Measurements from ENCODE around the gene CD209. TPM values are rescaled to one million over a fixed set of nuclear protein-coding genes. Genes with fewer than 3 reads are reported as not detected.
A peak's percentile ranks its signal among the peaks of the same experiment; 100 is the strongest.

Gene CD209
- total RNA-seq, 1 experiment from 2014 or later: not detected

- Histone ChIP-seq H3K36me3 (ENCODE audit: low read depth, low read length) (no peaks in the 10 kb centered on the region), H3K27me3 (ENCODE audit: low read length) (peaks cover 53% of the 10 kb centered on the region), H3K9me3 (ENCODE audit: low read length) (no peaks in the 10 kb centered on the region), H3K9ac (ENCODE audit: low read length) (no peak overlapping the region), H3K27ac (ENCODE audit: low read length) (no peak overlapping the region), H3F3A (ENCODE audit: low read length, unreplicated experiment) (no peaks in the 10 kb centered on the region), H4K20me1 (ENCODE audit: low read length) (no peaks in the 10 kb centered on the region), H3K4me3 (ENCODE audit: low read length) (no peak overlapping the region), H3K9me2 (replicated peaks; ENCODE audit: low read length) (no peaks in the 10 kb centered on the region), H3K4me2 (ENCODE audit: low read length) (no peak overlapping the region), H2AFZ (ENCODE audit: low read length) (no peak overlapping the region), H3K79me2 (ENCODE audit: low read length) (no peaks in the 10 kb centered on the region), H3K4me1 (ENCODE audit: insufficient read depth, low read length) (no peaks in the 10 kb centered on the region)
- intact Hi-C loops (cut with micrococcal nuclease): no loop called here
- ATAC-seq (no peak), DNase-seq (no peak)
- no TSS peak for BruUV-seq (replicated peaks)
- POLR2A ChIA-PET (ENCODE audit: unreplicated experiment): no interaction called here
- TF ChIP-seq, protein P1, sequence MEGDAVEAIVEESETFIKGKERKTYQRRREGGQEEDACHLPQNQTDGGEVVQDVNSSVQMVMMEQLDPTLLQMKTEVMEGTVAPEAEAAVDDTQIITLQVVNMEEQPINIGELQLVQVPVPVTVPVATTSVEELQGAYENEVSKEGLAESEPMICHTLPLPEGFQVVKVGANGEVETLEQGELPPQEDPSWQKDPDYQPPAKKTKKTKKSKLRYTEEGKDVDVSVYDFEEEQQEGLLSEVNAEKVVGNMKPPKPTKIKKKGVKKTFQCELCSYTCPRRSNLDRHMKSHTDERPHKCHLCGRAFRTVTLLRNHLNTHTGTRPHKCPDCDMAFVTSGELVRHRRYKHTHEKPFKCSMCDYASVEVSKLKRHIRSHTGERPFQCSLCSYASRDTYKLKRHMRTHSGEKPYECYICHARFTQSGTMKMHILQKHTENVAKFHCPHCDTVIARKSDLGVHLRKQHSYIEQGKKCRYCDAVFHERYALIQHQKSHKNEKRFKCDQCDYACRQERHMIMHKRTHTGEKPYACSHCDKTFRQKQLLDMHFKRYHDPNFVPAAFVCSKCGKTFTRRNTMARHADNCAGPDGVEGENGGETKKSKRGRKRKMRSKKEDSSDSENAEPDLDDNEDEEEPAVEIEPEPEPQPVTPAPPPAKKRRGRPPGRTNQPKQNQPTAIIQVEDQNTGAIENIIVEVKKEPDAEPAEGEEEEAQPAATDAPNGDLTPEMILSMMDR (conservative IDR thresholded peaks at IDR 0.05; ENCODE audit: low read depth, low read length): no peak
- no peak for TF ChIP-seq EZH2 (IDR thresholded peaks at IDR 0.05; ENCODE audit: low read length, unreplicated experiment)
- no peak for TF ChIP-seq EZH2phosphoT487 (IDR thresholded peaks at IDR 0.05; ENCODE audit: borderline replicate concordance, low read length)
- CTCF ChIA-PET: no interaction called here
These were observed 14.0 kb downstream of the CD209 start for GRCh38 chr19:7733376-7733775.

DNA sequence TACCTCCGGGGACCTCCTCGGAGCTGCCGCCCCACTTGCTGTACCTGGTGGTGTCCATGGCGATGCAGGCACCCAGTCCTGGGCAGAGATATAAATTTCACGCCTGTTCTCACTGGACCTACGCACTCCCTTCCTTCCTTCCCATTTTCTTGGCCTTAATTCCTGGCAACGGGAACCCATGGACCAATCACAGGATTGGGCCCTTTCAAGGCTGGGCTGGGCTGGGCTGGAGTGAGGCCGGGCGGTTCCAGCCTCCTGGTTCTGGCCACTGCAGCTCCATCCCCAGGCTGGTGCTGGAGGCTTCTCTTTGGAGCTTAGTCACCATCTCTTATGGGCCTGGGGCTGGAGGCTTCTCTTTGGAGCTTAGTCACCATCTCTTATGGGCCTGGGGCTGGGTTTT lies 15.3 kb downstream of the CD209 start, which contains the start of gene CLEC4G:
Gene CLEC4G, minus strand, starts transcription at position 66 of the 400 bp plus-strand sequence. Its CDS starts 8 bp downstream, at position 58.
- no peaks in the 10 kb centered on the region for H3K9me3 ChIP-seq (ENCODE audit: low read length)
- DNase-seq (no peak), ATAC-seq (peak; percentile 40; the same call in 1 of the 2 replicates)
- no peak within 1 kb of the TSS for H3K4me2 ChIP-seq (ENCODE audit: low read length)
- no peak within 1 kb of the TSS for H2AFZ ChIP-seq (ENCODE audit: low read length)
- no TSS peak for BruUV-seq (replicated peaks)
- H3K9ac ChIP-seq (ENCODE audit: low read length): no peak within 1 kb of the TSS
- no peaks in the 10 kb centered on the region for H3F3A ChIP-seq (ENCODE audit: low read length, unreplicated experiment)
- H3K36me3 ChIP-seq (ENCODE audit: low read depth, low read length): no peaks in the 10 kb centered on the region
- ChIA-PET POLR2A (ENCODE audit: unreplicated experiment) (no interaction called here), CTCF (no interaction called here)
- H3K27ac ChIP-seq (ENCODE audit: low read length): no peak within 1 kb of the TSS
- no peaks in the 10 kb centered on the region for H4K20me1 ChIP-seq (ENCODE audit: low read length)
- no peak within 1 kb of the TSS for H3K4me3 ChIP-seq (ENCODE audit: low read length)
- peaks cover 58% of the 10 kb centered on the region for H3K27me3 ChIP-seq (ENCODE audit: low read length)
- TF ChIP-seq, protein P1 (conservative IDR thresholded peaks at IDR 0.05; ENCODE audit: low read depth, low read length): no peak
- H3K4me1 ChIP-seq (ENCODE audit: insufficient read depth, low read length): no peaks in the 10 kb centered on the region
- no peaks in the 10 kb centered on the region for H3K9me2 ChIP-seq (replicated peaks; ENCODE audit: low read length)
- H3K79me2 ChIP-seq (ENCODE audit: low read length): no peaks in the 10 kb centered on the region
- intact Hi-C loops (cut with micrococcal nuclease): no loop called here

GRCh38 chr19:7731615-7732014 lies 15.7 kb downstream of the CD209 start:
- intact Hi-C loops (cut with micrococcal nuclease): no loop called here
- Histone ChIP-seq H3K9me3 (ENCODE audit: low read length) (no peaks in the 10 kb centered on the region), H3K9me2 (replicated peaks; ENCODE audit: low read length) (no peaks in the 10 kb centered on the region), H3K9ac (ENCODE audit: low read length) (no peak overlapping the region), H3K4me2 (ENCODE audit: low read length) (no peak overlapping the region), H2AFZ (ENCODE audit: low read length) (no peak overlapping the region), H3K4me1 (ENCODE audit: insufficient read depth, low read length) (no peaks in the 10 kb centered on the region), H4K20me1 (ENCODE audit: low read length) (no peaks in the 10 kb centered on the region), H3K79me2 (ENCODE audit: low read length) (no peaks in the 10 kb centered on the region), H3K4me3 (ENCODE audit: low read length) (no peak overlapping the region), H3K36me3 (ENCODE audit: low read depth, low read length) (no peaks in the 10 kb centered on the region), H3F3A (ENCODE audit: low read length, unreplicated experiment) (no peaks in the 10 kb centered on the region), H3K27ac (ENCODE audit: low read length) (no peak overlapping the region), H3K27me3 (ENCODE audit: low read length) (peaks cover 57% of the 10 kb centered on the region)
- ChIA-PET POLR2A (ENCODE audit: unreplicated experiment) (no interaction called here), CTCF (no interaction called here)
- no TSS peak for BruUV-seq (replicated peaks)
- DNase-seq (no peak), ATAC-seq (no peak)
- TF ChIP-seq, protein P1 (conservative IDR thresholded peaks at IDR 0.05; ENCODE audit: low read depth, low read length): no peak
- TF ChIP-seq EZH2 (IDR thresholded peaks at IDR 0.05; ENCODE audit: low read length, unreplicated experiment) (no peak), EZH2phosphoT487 (IDR thresholded peaks at IDR 0.05; ENCODE audit: borderline replicate concordance, low read length) (no peak)
